IMR-90 (cell line): ENCODE results near the gene HOXB8.

Experiments
- CEBPB ChIP-seq: IDR thresholded peaks from 2 replicates; pipeline ENCODE4 v1.6.1; 2012; ENCODE audit warnings: low read depth, low read length, improper control_type of control experiment
- CHD1 ChIP-seq: IDR thresholded peaks from 2 replicates; pipeline ENCODE4 v1.6.1; 2012; ENCODE audit warnings: low read depth, low read length, improper control_type of control experiment
- CTCF ChIP-seq: conservative IDR thresholded peaks from 2 replicates; pipeline ENCODE4 v1.5.1; 2012; ENCODE audit warnings: mild to moderate bottlenecking, low read depth, low read length, improper control_type of control experiment

GRCh38 chr17:48610282-48611211 is 4.5 kb downstream of the HOXB8 start, which contains the start of gene HOXB7:
- no peak for TF ChIP-seq CTCF
- TF ChIP-seq CHD1: no peak
- no peak for TF ChIP-seq CEBPB
